NT2/D1 (cell line): ENCODE results near the gene TRDMT1.
A peak's percentile ranks its signal among the peaks of the same experiment; 100 is the strongest.

ENCODE experiments used
- DNase-seq: peaks from one replicate; pipeline ENCODE4 v3.0.0-alpha.2; 2011; ENCODE audit warnings: low read depth, low spot score
- H3K27me3 ChIP-seq: 2 replicates; pipeline ENCODE4 v1.6.0; 2011; ENCODE audit warnings: mild to moderate bottlenecking; ENCODE audit not compliant: insufficient read length, insufficient read depth
- H3K36me3 ChIP-seq: 2 replicates; pipeline ENCODE4 v1.6.1; 2011; ENCODE audit warnings: mild to moderate bottlenecking, low read length, mixed read lengths; ENCODE audit not compliant: insufficient read depth, insufficient read length
- H3K4me1 ChIP-seq: 2 replicates; pipeline ENCODE4 v1.5.1; 2011; ENCODE audit not compliant: insufficient read depth, insufficient read length
- H3K4me3 ChIP-seq: 2 replicates; pipeline ENCODE4 v1.5.1; 2011; ENCODE audit warnings: low read depth; ENCODE audit not compliant: insufficient read length
- H3K9ac ChIP-seq: 2 replicates; pipeline ENCODE4 v1.6.0; 2011; ENCODE audit warnings: low read depth; ENCODE audit not compliant: insufficient read length
- H3K9me3 ChIP-seq: 2 replicates; pipeline ENCODE4 v1.5.1; 2011; ENCODE audit warnings: mild to moderate bottlenecking, low read length; ENCODE audit not compliant: insufficient read depth
- SUZ12 ChIP-seq: IDR thresholded peaks from 2 replicates; pipeline ENCODE4 v1.6.1; 2011; ENCODE audit not compliant: insufficient read length, insufficient read depth; ENCODE audit errors: extremely low read depth
- YY1 ChIP-seq: IDR thresholded peaks from 2 replicates; pipeline ENCODE4 v1.6.1; 2011; ENCODE audit not compliant: insufficient read length, insufficient read depth
- ZNF274 ChIP-seq: IDR thresholded peaks from 2 replicates; pipeline ENCODE4 v1.6.1; 2011; ENCODE audit warnings: mild to moderate bottlenecking, low read depth, low read length

TRDMT1 gene

GRCh38 chr10:17236468-17237148 lies 35.1 kb upstream of the TRDMT1 start:
- no peaks in the 10 kb centered on the region for H3K27me3 ChIP-seq
- H3K9me3 ChIP-seq, result no peaks in the 10 kb centered on the region
- peaks cover 61% of the 10 kb centered on the region for H3K36me3 ChIP-seq
- no peak for TF ChIP-seq ZNF274
- TF ChIP-seq YY1, result no peak
- TF ChIP-seq SUZ12, result no peak
- no peaks in the 10 kb centered on the region for H3K4me1 ChIP-seq
- DNase-seq, result no peak
- H3K4me3 ChIP-seq, result no peak overlapping the region
- no peak overlapping the region for H3K9ac ChIP-seq

GRCh38 chr10:17235136-17235535 lies 33.7 kb upstream of the TRDMT1 start:
- Histone ChIP-seq H3K27me3 (no peaks in the 10 kb centered on the region), H3K36me3 (peaks cover 75% of the 10 kb centered on the region), H3K9me3 (no peaks in the 10 kb centered on the region), H3K9ac (no peak overlapping the region), H3K4me1 (no peaks in the 10 kb centered on the region), H3K4me3 (no peak overlapping the region)
- DNase-seq, result no peak
- no peak for TF ChIP-seq SUZ12
- no peak for TF ChIP-seq YY1
- TF ChIP-seq ZNF274, result no peak

- H3K36me3 ChIP-seq, result peaks cover 82% of the 10 kb centered on the region
- DNase-seq, result no peak
These were observed 33.0 kb upstream of the TRDMT1 start for GRCh38 chr10:17234431-17234945.

GRCh38 chr10:17233286-17233991 lies 32.0 kb upstream of the TRDMT1 start:
- no peaks in the 10 kb centered on the region for H3K9me3 ChIP-seq
- H3K4me1 ChIP-seq, result no peaks in the 10 kb centered on the region
- DNase-seq, result no peak
- TF ChIP-seq YY1, result no peak
- no peak for TF ChIP-seq ZNF274
- TF ChIP-seq SUZ12, result no peak
- H3K27me3 ChIP-seq, result no peaks in the 10 kb centered on the region
- H3K9ac ChIP-seq, result no peak overlapping the region
- H3K4me3 ChIP-seq, result no peak overlapping the region
- peaks cover 85% of the 10 kb centered on the region for H3K36me3 ChIP-seq

More at GRCh38 chr10:17234431-17234945, 33.0 kb upstream of the TRDMT1 start:
- H3K9ac ChIP-seq, result no peak overlapping the region
- no peaks in the 10 kb centered on the region for H3K27me3 ChIP-seq
- TF ChIP-seq YY1 (no peak), ZNF274 (no peak), SUZ12 (no peak)
- H3K9me3 ChIP-seq, result no peaks in the 10 kb centered on the region
- no peaks in the 10 kb centered on the region for H3K4me1 ChIP-seq
- no peak overlapping the region for H3K4me3 ChIP-seq

GRCh38 chr10:17232276-17232960 lies 30.9 kb upstream of the TRDMT1 start:
- Histone ChIP-seq H3K36me3 (peaks cover 79% of the 10 kb centered on the region), H3K9ac (no peak overlapping the region), H3K9me3 (no peaks in the 10 kb centered on the region), H3K27me3 (no peaks in the 10 kb centered on the region), H3K4me1 (no peaks in the 10 kb centered on the region), H3K4me3 (no peak overlapping the region)
- DNase-seq, result no peak
- TF ChIP-seq SUZ12 (no peak), ZNF274 (no peak), YY1 (no peak)

- Histone ChIP-seq H3K36me3 (peaks cover 73% of the 10 kb centered on the region), H3K9me3 (no peaks in the 10 kb centered on the region), H3K4me3 (no peak overlapping the region), H3K27me3 (no peaks in the 10 kb centered on the region), H3K9ac (no peak overlapping the region), H3K4me1 (peaks cover under 1% of the 10 kb centered on the region)
- DNase-seq, result no peak
- TF ChIP-seq ZNF274 (no peak), YY1 (no peak), SUZ12 (no peak)
These were observed 30.3 kb upstream of the TRDMT1 start for GRCh38 chr10:17231788-17232187.

GRCh38 chr10:17229967-17230682 lies 28.7 kb upstream of the TRDMT1 start:
- Histone ChIP-seq H3K27me3 (no peaks in the 10 kb centered on the region), H3K36me3 (peaks cover 56% of the 10 kb centered on the region), H3K4me1 (peaks cover 5% of the 10 kb centered on the region), H3K4me3 (peak overlapping the region; percentile 98), H3K9me3 (no peaks in the 10 kb centered on the region), H3K9ac (peak overlapping the region; percentile 98)
- TF ChIP-seq YY1 (no peak), ZNF274 (no peak), SUZ12 (no peak)
- no peak for DNase-seq
